GM18861 (cell line): ENCODE results near the gene NUDT16L1.

Source experiments
- ATAC-seq: cut with Tn5 transposase; IDR thresholded peaks from one replicate; pipeline ENCODE4 v1.9.1; 2021; ENCODE audit not compliant: unreplicated experiment

The NUDT16L1 gene

GRCh38 chr16:4682084-4682591, 11.2 kb upstream of the NUDT16L1 start:
- ATAC-seq, result no peak

GRCh38 chr16:4682616-4683254, 10.6 kb upstream of the NUDT16L1 start:
- no peak for ATAC-seq

- no peak for ATAC-seq
Observed at GRCh38 chr16:4683255-4684057, 9.9 kb upstream of the NUDT16L1 start.

GRCh38 chr16:4684058-4684715, 9.2 kb upstream of the NUDT16L1 start:
- no peak for ATAC-seq

- no peak for ATAC-seq
Observed at GRCh38 chr16:4684763-4685162, 8.6 kb upstream of the NUDT16L1 start.

GRCh38 chr16:4685292-4685691, 8.1 kb upstream of the NUDT16L1 start:
- ATAC-seq, result no peak

- no peak for ATAC-seq
Observed at GRCh38 chr16:4685776-4686496, 7.4 kb upstream of the NUDT16L1 start.

- ATAC-seq, result no peak
Observed at GRCh38 chr16:4686497-4687210, 6.7 kb upstream of the NUDT16L1 start.

GRCh38 chr16:4687416-4687815, 5.9 kb upstream of the NUDT16L1 start:
- ATAC-seq, result no peak

- no peak for ATAC-seq
Observed at GRCh38 chr16:4687946-4688673, 5.3 kb upstream of the NUDT16L1 start.

GRCh38 chr16:4688674-4689045, 4.7 kb upstream of the NUDT16L1 start:
- ATAC-seq, result no peak

- ATAC-seq, result no peak
Observed at GRCh38 chr16:4689091-4689671, 4.2 kb upstream of the NUDT16L1 start.

- no peak for ATAC-seq
Observed at GRCh38 chr16:4689864-4690704, 3.3 kb upstream of the NUDT16L1 start.

- ATAC-seq, result no peak
Observed at GRCh38 chr16:4690946-4691665, 2.3 kb upstream of the NUDT16L1 start.

- ATAC-seq, result no peak
Observed at GRCh38 chr16:4691666-4692412, 1.5 kb upstream of the NUDT16L1 start.

- no peak for ATAC-seq
Observed at GRCh38 chr16:4692460-4693295, 684 bp upstream of the NUDT16L1 start.
